Pancreas (tissue), 10 donors: ENCODE data around the gene ELL2. TPM values are rescaled to one million over a fixed set of nuclear protein-coding genes. Genes with fewer than 3 reads are reported as not detected.

Experiments
- ATAC-seq, 4 donors: fragments of 200-7000 bp; cut with Tn5 transposase; one replicate each; pipeline versions ENCODE4 v1.8.0 to v1.9.1; 2020; ENCODE audit warnings: mild to moderate bottlenecking in 4 of 4, moderate library complexity in 4 of 4
- DNase-seq, 6 donors: peaks; one replicate each; pipeline ENCODE4 v3.0.0-alpha.2; 2020
- FAIRE-seq: peaks from 2 replicates; lab custom pipeline; 2012; peaks lifted over from hg19 to GRCh38; lab: Jason Lieb, UNC
- H3K27ac ChIP-seq, 4 donors: fragments of 200-600 bp; sonication (generic); 1 replicate in 3 of 4; 2 replicates in 1 of 4; pipeline versions ENCODE4 v1.5.0 to v1.8.0; 2020
- H3K27me3 ChIP-seq, 4 donors: fragments of 200-600 bp; one replicate each; pipeline ENCODE4 v1.8.0; 2021
- H3K36me3 ChIP-seq, 3 donors: fragments of 200-600 bp; sonication (generic) in 1 of 3; one replicate each; pipeline versions ENCODE4 v1.5.0 to v1.8.0; 2020 to 2021
- H3K4me1 ChIP-seq, 3 donors: fragments of 200-600 bp; one replicate each; pipeline ENCODE4 v1.8.0; 2021
- H3K4me3 ChIP-seq, 4 donors: fragments of 200-600 bp; sonication (generic) in 2 of 4; one replicate each; pipeline versions ENCODE4 v1.5.0 to v1.8.0; 2020 to 2021
- H3K9me3 ChIP-seq, 4 donors: fragments of 200-600 bp; one replicate each; pipeline ENCODE4 v1.8.0; 2021
- WGBS, 2 donors: extraction: QIAGEN DNeasy Blood & Tissue Kit; methylation state at CpG; one replicate each; pipeline ENCODE4 v1.1.7; 2013; 5-methylcytosine and 5-hydroxymethylcytosine counted together
- intact Hi-C, 3 donors: fragments of 100-400 bp; cut with DNase I; formaldehyde crosslinking; loops; one replicate each; pipeline versions ENCODE4 v1.11.1 to v1.14.2; 2022
- polyA plus RNA-seq, 2 donors: library from polyadenylated mRNA; stranded (reverse); fragments of 200-250 nt; gene quantifications; one replicate each; pipeline ENCODE4 v1.2.3, GENCODE V29; 2013
- total RNA-seq, 6 donors: library from RNA; stranded (reverse); fragmentation: NEBNext Ultra II Directional in 4 of 6; extraction: Animal tissue kit (Norgen Biotek cat#: 25700) in 4 of 6; gene quantifications; one replicate each; pipeline versions ENCODE4 v1.2.1 to v1.2.4, GENCODE V29; 2021 to 2023
- TF ChIP-seq, protein P1 (sequence below), 4 donors: fragments of 200-600 bp; sonication (generic) in 3 of 4; IDR thresholded peaks; one replicate each; pipeline versions ENCODE4 v1.5.0 to v1.8.0; 2021; ENCODE audit warnings: antibody characterized with exemption in 4 of 4
- donor health status: healthy with polysubstance abuse.
- donor health status: DM: no; HTN: no; CAD: no; lungs with moderate emphysema.
- donor health status: DM: no; HTN: no; CAD: no.
- donor health status: control.
- donor health status: control.
- donor health status: Bipolar disorder and iron deficiency.
- donor health status: DM: yes; HTN: yes; CAD: no.
- donor health status: DM: no; HTN: no; CAD: no.
- donor health status: DM: no; HTN: no; CAD: no.
- donor health status: DM: yes; HTN: yes; CAD: no.

ELL2 gene
- total and polyA plus RNA-seq, 8 donors, result 21.0 to 92.8 (median 76.8) TPM

DNA sequence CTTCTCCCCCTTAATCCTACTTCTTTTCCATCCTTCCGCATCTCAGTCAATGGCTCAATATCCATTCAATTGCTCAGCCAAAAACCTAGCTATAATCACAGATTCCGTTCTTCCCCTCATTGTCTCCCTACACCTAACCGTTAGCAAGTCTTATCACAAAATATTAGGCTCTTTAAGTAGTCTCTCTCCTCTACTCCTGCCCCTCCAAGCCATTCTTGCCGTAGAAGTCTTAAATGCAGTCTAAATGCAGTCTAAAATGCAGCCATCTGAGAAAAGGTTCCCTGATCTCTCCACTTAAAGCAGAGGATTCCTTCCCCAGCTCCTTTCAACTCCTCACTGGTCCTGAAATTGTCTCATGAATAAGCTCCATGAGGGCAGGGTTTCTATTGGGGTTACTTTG, 57.8 kb downstream of the ELL2 start:
- peaks cover 0 to 16% (median 0%) of the 10 kb centered on the region in 3 donors for H3K36me3 ChIP-seq
- ATAC-seq, result no peak
- no peak for FAIRE-seq
- H3K4me3 ChIP-seq, result no peak overlapping the region
- H3K27ac ChIP-seq, result no peak overlapping the region
- no peaks in the 10 kb centered on the region for H3K9me3 ChIP-seq
- intact Hi-C loops, result no loop called here
- TF ChIP-seq, protein P1, sequence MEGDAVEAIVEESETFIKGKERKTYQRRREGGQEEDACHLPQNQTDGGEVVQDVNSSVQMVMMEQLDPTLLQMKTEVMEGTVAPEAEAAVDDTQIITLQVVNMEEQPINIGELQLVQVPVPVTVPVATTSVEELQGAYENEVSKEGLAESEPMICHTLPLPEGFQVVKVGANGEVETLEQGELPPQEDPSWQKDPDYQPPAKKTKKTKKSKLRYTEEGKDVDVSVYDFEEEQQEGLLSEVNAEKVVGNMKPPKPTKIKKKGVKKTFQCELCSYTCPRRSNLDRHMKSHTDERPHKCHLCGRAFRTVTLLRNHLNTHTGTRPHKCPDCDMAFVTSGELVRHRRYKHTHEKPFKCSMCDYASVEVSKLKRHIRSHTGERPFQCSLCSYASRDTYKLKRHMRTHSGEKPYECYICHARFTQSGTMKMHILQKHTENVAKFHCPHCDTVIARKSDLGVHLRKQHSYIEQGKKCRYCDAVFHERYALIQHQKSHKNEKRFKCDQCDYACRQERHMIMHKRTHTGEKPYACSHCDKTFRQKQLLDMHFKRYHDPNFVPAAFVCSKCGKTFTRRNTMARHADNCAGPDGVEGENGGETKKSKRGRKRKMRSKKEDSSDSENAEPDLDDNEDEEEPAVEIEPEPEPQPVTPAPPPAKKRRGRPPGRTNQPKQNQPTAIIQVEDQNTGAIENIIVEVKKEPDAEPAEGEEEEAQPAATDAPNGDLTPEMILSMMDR (IDR thresholded peaks at IDR 0.05), result no peak
- H3K4me1 ChIP-seq, result peaks cover 37 to 46% (median 44%) of the 10 kb centered on the region in 3 donors
- H3K27me3 ChIP-seq, result no peaks in the 10 kb centered on the region
- no peak for DNase-seq
- WGBS, 2 donors, result 97 to 99% methylated on average over 4 of the region's 4 CpGs

DNA sequence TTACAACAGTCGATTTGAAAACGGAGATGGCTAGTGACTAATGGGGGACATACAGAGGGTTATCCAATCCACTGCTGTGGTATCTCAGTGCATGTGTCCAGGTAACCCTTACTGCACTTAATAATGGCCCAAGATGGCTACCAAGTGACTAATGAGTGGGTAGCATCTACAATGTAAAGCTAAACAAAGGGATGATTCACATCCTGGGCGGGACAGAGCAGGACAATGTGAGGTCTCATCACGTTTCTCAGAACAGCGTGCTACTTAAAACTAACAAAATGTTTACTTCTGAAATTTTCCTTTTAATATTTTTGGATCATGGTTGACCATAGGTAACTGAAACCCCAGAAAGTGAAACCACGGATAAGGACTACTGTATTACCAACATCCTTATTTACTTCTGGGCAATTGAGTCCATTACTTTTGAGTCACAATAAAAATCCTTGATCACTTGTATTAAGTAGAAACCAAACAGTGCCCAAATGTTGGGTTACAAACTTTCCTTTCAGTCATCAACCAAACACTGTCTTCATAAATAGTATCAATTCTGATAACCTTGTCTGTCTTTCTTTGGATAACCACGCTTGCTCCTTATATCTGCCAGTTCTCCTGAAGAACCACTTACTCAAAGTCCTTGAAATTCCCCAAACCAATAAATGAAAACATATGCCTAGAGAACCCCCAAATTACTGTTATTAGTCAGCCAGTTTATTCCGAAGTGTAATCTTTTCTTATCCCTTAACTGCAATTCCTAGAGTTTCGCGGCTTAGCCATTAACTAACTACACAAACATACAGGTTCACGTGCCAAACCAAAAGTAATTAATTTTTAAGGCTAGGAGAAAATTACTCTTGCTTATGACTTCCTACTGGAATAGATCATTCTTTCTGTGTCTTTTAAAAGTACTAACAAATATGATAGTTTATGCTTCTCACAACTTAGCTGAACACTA, 59.7 kb downstream of the ELL2 start:
- Histone ChIP-seq H3K27me3 (no peaks in the 10 kb centered on the region), H3K4me1 (peaks cover 29 to 39% (median 35%) of the 10 kb centered on the region in 3 donors), H3K36me3 (peaks cover 0 to 31% (median 0%) of the 10 kb centered on the region in 3 donors), H3K4me3 (no peak overlapping the region), H3K27ac (peak overlapping the region in 1 of 4 donors; percentile 2), H3K9me3 (no peaks in the 10 kb centered on the region)
- DNase-seq (no peak), ATAC-seq (no peak), FAIRE-seq (no peak)
- TF ChIP-seq, protein P1 (IDR thresholded peaks at IDR 0.05), result no peak
- WGBS, 2 donors, result 57 to 59% methylated on average over 11 of the region's 11 CpGs
- intact Hi-C loops, result no loop called here

DNA sequence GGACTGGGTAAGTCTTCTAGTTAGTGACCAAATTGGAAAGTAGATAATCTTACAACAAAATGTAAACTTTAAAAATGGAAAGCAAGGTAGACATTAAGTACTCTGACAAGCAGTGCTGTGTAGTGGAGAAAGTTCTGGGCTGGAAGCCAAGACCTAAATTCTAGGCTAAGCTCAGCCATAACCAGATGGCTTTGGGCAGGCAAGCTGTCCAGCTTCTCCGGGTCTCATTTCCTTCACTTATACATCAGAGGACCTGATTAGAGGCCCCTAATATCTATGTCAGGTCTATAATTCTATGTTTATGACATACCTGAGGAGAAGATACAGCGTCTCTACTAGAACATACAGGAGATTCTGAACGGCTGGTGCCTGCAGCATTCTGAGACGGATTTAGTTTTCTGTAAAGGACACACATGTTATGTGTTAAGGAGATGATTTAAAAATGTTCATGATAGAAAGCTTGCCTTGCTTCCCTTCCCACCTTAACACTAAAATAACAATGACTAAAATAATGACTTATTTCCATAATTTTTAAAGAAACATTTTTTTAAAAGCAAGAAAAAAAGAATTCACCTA, 61.2 kb downstream of the ELL2 start:
- FAIRE-seq (no peak), DNase-seq (peak in 3 of 6 donors; percentile 34 to 58 (median 41)), ATAC-seq (peak; percentile 65 to 83 (median 78))
- TF ChIP-seq, protein P1 (IDR thresholded peaks at IDR 0.05), result no peak
- Histone ChIP-seq H3K36me3 (peaks cover 0 to 33% (median 0%) of the 10 kb centered on the region in 3 donors), H3K4me1 (peaks cover 18 to 33% (median 23%) of the 10 kb centered on the region in 3 donors), H3K4me3 (no peak overlapping the region), H3K9me3 (no peaks in the 10 kb centered on the region), H3K27me3 (no peaks in the 10 kb centered on the region), H3K27ac (no peak overlapping the region)
- intact Hi-C loops, result no loop called here
- 46% methylated on average over 4 of the region's 4 CpGs for WGBS, 2 donors

DNA sequence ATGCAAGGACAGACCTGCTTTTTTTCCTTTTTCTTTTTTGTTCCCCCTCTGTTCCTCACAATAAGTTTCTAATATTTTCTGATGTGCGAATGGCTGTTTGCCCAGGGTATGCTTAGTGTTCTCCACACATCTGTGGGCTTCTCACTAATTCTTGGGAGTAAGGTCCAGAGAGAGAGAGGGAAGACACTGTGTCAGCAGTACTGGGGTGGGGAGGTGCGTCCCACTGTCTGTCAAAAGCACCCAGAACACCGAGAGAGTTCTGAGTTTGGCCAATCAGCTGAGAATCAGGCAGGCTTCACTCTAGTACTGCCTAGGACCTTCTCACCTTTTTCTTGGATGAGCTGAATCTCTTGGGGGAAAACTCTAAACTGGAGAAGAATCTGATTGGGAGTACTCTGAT, 61.8 kb downstream of the ELL2 start:
- intact Hi-C loops, result loop anchor here in 1 of 3 donors (10.0 kb wide), 1 partner anchor 55 kb away; no protein-coding TSS in a partner anchor
- TF ChIP-seq, protein P1 (IDR thresholded peaks at IDR 0.05), result no peak
- Histone ChIP-seq H3K36me3 (peaks cover 0 to 39% (median 0%) of the 10 kb centered on the region in 3 donors), H3K9me3 (no peaks in the 10 kb centered on the region), H3K4me3 (no peak overlapping the region), H3K4me1 (peaks cover 18 to 33% (median 23%) of the 10 kb centered on the region in 3 donors), H3K27ac (no peak overlapping the region), H3K27me3 (no peaks in the 10 kb centered on the region)
- WGBS, 2 donors, result 48 to 50% methylated on average over 3 of the region's 3 CpGs
- DNase-seq, result no peak
- ATAC-seq, result peak in 3 of 4 donors; percentile 12 to 42 (median 16)
- FAIRE-seq, result no peak
